ENCODE data around the gene DGKE.

Gene DGKE

GRCh38 chr17:56891751-56892150 is 57.8 kb downstream of the DGKE start:
- DNase-seq (ENCODE audit: low spot score): no peak

GRCh38 chr17:56892333-56892732 is 58.4 kb downstream of the DGKE start:
- DNase-seq (ENCODE audit: low spot score): no peak

- no peak for DNase-seq (ENCODE audit: low spot score)
These were observed 59.6 kb downstream of the DGKE start for GRCh38 chr17:56893503-56893902.

- no peak for DNase-seq (ENCODE audit: low spot score)
These were observed 61.0 kb downstream of the DGKE start for GRCh38 chr17:56894859-56895455.

GRCh38 chr17:56896217-56896967 is 62.4 kb downstream of the DGKE start:
- no peak for DNase-seq (ENCODE audit: low spot score)

GRCh38 chr17:56896968-56897359 is 63.0 kb downstream of the DGKE start:
- no peak for DNase-seq (ENCODE audit: low spot score)

- DNase-seq (ENCODE audit: low spot score): no peak
These were observed 63.9 kb downstream of the DGKE start for GRCh38 chr17:56897646-56898424.

- DNase-seq (ENCODE audit: low spot score): no peak
These were observed 64.9 kb downstream of the DGKE start for GRCh38 chr17:56898874-56899273.

GRCh38 chr17:56899403-56899802 is 65.5 kb downstream of the DGKE start:
- no peak for DNase-seq (ENCODE audit: low spot score)

- no peak for DNase-seq (ENCODE audit: low spot score)
These were observed 68.4 kb downstream of the DGKE start for GRCh38 chr17:56902348-56902747.

- no peak for DNase-seq (ENCODE audit: low spot score)
These were observed 69.6 kb downstream of the DGKE start for GRCh38 chr17:56903560-56903959.

GRCh38 chr17:56908001-56908542 is 74.1 kb downstream of the DGKE start:
- no peak for DNase-seq (ENCODE audit: low spot score)

- no peak for DNase-seq (ENCODE audit: low spot score)
These were observed 76.0 kb downstream of the DGKE start for GRCh38 chr17:56909742-56910508.

GRCh38 chr17:56910509-56911235 is 76.7 kb downstream of the DGKE start:
- no peak for DNase-seq (ENCODE audit: low spot score)

- no peak for DNase-seq (ENCODE audit: low spot score)
These were observed 78.4 kb downstream of the DGKE start for GRCh38 chr17:56912105-56912999.

- DNase-seq (ENCODE audit: low spot score): no peak
These were observed 79.0 kb downstream of the DGKE start for GRCh38 chr17:56913000-56913311.

GRCh38 chr17:56913353-56913866 is 79.5 kb downstream of the DGKE start:
- DNase-seq (ENCODE audit: low spot score): no peak

GRCh38 chr17:56913867-56914580 is 80.1 kb downstream of the DGKE start, which contains the start of gene TRIM25:
Gene TRIM25 (minus strand): TSS chr17:56914049. CDS start chr17:56913988, 61 bp downstream.
- peak; percentile 92 for DNase-seq (ENCODE audit: low spot score)

- DNase-seq (ENCODE audit: low spot score): no peak
These were observed 80.8 kb downstream of the DGKE start for GRCh38 chr17:56914581-56915273.
